ENCODE results near the gene CWC15.
"Not testable (repeated sequence)": the region's sequence is repeated elsewhere in the genome, so short reads cannot be mapped to it uniquely, and the experiment has no call there.

Gene CWC15

GRCh38 chr11:94923004-94923334, 50.4 kb downstream of the CWC15 start:
- DNase-seq (ENCODE audit: low read depth), result no peak
- no peak overlapping the region for H3K4me3 ChIP-seq (ENCODE audit: low read length)
- TF ChIP-seq CTCF (conservative IDR thresholded peaks at IDR 0.05; ENCODE audit: low read depth, low read length), result no peak

DNA sequence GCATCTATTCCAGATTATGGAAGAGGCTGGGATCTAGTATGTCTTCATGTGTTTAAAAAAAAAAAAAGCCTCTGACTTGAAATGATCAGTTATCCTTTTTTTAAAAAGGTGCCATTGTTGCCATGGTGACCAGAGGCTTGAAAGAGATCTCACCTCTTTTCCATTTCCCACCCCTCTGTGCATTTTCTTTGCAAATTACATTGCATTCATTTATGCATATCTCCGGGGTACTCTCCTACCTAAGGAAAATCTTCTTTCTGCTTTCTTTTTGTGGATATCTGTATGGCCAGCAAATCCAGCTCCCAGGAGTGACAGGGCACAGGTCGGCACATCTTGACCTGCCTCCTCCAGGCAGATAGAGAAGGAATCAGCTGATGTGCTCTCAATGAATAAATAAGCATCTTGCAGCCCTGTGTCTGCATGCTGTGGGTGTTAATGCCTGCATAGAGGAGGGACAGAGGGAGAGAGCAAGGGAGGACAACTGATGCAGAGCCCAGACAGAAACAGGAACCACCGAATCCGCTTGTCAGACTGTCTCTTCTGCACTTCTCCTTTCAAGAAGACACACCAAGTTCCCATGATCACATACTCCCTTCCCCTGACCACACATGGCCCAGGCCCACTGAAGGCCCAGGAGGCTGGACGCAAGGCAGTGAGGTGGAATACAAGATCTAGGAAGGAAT, 50.9 kb downstream of the CWC15 start:
- TF ChIP-seq CTCF (conservative IDR thresholded peaks at IDR 0.05; ENCODE audit: low read depth, low read length), result no peak
- DNase-seq (ENCODE audit: low read depth), result no peak

DNA sequence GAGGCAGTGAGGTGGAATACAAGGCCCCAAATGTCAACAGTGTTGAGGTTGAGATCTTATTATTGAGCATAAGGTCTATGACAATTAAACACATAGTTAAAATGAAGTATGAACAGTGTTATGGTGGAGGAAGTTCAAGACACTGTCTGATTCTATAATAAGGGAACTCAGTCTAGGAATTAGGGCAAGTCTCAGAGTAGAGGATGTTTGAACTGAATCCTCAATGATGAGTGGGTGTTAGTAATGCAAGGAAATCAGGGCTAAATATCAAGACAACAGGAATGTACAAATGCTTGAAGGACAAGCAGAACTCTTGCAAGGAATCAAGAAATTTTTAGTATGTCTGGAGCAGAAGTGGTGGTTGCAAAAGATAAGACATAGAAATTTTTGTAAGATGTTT, 53.0 kb downstream of the CWC15 start:
- TF ChIP-seq CTCF (conservative IDR thresholded peaks at IDR 0.05; ENCODE audit: low read depth, low read length), result no peak
- no peak overlapping the region for H3K4me3 ChIP-seq (ENCODE audit: low read length)
- no peak for DNase-seq (ENCODE audit: low read depth)

More for the DNA sequence above, 50.9 kb downstream of the CWC15 start:
- H3K4me3 ChIP-seq (ENCODE audit: low read length), result no peak overlapping the region

DNA sequence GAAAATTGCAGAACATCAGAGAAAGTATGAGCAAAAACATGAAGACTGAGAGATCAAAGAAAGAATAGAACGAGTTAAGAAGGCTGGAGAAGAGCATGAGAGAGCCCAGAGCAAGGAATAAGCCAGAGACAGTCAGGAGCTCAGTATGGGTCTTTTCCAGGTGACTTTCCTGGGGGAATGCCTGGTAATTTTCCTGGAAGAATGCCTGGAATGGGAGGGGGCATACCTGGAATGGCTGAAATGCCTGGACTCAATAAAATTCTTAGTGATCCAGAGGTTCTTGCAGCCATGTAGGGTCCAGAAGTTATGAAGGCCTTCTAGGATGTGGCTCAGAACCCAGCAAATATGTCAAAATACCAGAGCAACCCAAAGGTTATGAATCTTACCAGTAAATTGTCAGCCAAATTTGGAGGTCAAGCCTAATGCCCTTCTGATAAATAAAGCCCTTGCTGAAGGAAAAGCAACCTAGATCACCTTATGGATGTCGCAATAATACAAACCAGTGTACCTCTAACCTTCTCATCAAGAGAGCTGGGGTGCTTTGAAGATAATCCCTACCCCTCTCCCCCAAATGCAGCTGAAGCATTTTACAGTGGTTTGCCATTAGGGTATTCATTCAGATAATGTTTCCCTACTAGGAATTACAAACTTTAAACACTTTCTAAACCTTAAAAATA, 59.5 kb downstream of the CWC15 start:
- not testable (repeated sequence) for H3K4me3 ChIP-seq (ENCODE audit: low read length); DNase-seq (ENCODE audit: low read depth)

GRCh38 chr11:94912806-94913205, 60.5 kb downstream of the CWC15 start:
- no peak overlapping the region for H3K4me3 ChIP-seq (ENCODE audit: low read length)
- TF ChIP-seq CTCF (conservative IDR thresholded peaks at IDR 0.05; ENCODE audit: low read depth, low read length), result no peak
- DNase-seq (ENCODE audit: low read depth), result no peak

Measured in retinal pigment epithelial cell (primary cell).